Spleen (tissue), 11 donors: ENCODE data around the gene SPTLC3. TPM values are rescaled to one million over a fixed set of nuclear protein-coding genes. Genes with fewer than 3 reads are reported as not detected.

ENCODE experiments used
- DNase-seq: peaks from one replicate; pipeline ENCODE4 v3.0.0-alpha.2; 2020
- H3K27ac ChIP-seq, 8 donors: fragments of 200-600 bp; sonication (generic) in 7 of 8; 1 replicate in 4 of 8; 2 replicates in 4 of 8; pipeline versions ENCODE4 v1.5.0 to v1.8.0; 2016 to 2021; ENCODE audit warnings: inconsistent platforms in 4 of 8, mild to moderate bottlenecking in 4 of 8, moderate library complexity in 1 of 8
- H3K27me3 ChIP-seq, 7 donors: fragments of 200-600 bp; sonication (generic) in 6 of 7; replicated peaks in 1 of 7; 1 replicate in 4 of 7; 2 replicates in 3 of 7; pipeline versions ENCODE4 v1.5.0 to v1.8.0; 2016 to 2021; ENCODE audit warnings: inconsistent platforms in 3 of 7, mild to moderate bottlenecking in 1 of 7
- H3K36me3 ChIP-seq, 6 donors: fragments of 200-600 bp; sonication (generic) in 5 of 6; 1 replicate in 4 of 6; 2 replicates in 2 of 6; pipeline versions ENCODE4 v1.5.0 to v1.8.0; 2016 to 2021; ENCODE audit warnings: inconsistent platforms in 2 of 6
- H3K4me1 ChIP-seq, 6 donors: fragments of 200-600 bp; sonication (generic) in 5 of 6; 1 replicate in 3 of 6; 2 replicates in 3 of 6; pipeline versions ENCODE4 v1.5.0 to v1.8.0; 2016 to 2021; ENCODE audit warnings: inconsistent platforms in 3 of 6
- H3K4me3 ChIP-seq, 8 donors: fragments of 200-600 bp; sonication (generic) in 7 of 8; 1 replicate in 4 of 8; 2 replicates in 4 of 8; pipeline versions ENCODE4 v1.5.0 to v1.8.0; 2016 to 2021; ENCODE audit warnings: inconsistent platforms in 4 of 8, mild to moderate bottlenecking in 4 of 8, moderate library complexity in 2 of 8
- H3K9me3 ChIP-seq, 8 donors: fragments of 200-600 bp; sonication (generic) in 7 of 8; 1 replicate in 4 of 8; 2 replicates in 4 of 8; pipeline versions ENCODE4 v1.5.0 to v1.8.0; 2016 to 2021; ENCODE audit warnings: inconsistent platforms in 4 of 8
- CTCF ChIP-seq, 11 experiments: fragments of 200-600 bp in 7 of 11; fragments of 450-650 bp in 4 of 11; sonication (generic) in 4 of 11; IDR thresholded peaks in 8 of 11; conservative IDR thresholded peaks in 3 of 11; 1 replicate in 7 of 11; 2 replicates in 4 of 11; pipeline versions ENCODE4 v1.4.0 to v1.8.0; 2016 to 2021; ENCODE audit warnings: antibody characterized with exemption in 11 of 11, inconsistent platforms in 4 of 11, mild to moderate bottlenecking in 1 of 11
- POLR2A ChIP-seq, 3 donors: fragments of 450-650 bp; IDR thresholded peaks; one replicate each; pipeline ENCODE4 v1.5.1; 2017; ENCODE audit warnings: antibody characterized with exemption in 3 of 3, mild to moderate bottlenecking in 1 of 3
- POLR2AphosphoS5 ChIP-seq, 3 donors: sonication (generic); formaldehyde crosslinking; IDR thresholded peaks; one replicate each; pipeline ENCODE4 v1.5.1; 2017; ENCODE audit warnings: antibody characterized with exemption in 3 of 3
- WGBS, 5 donors: extraction: QIAGEN DNeasy Blood & Tissue Kit in 3 of 5; methylation state at CpG; one replicate each; pipeline versions ENCODE4 v1.1.5 to v1.1.7; 2013 to 2018; 5-methylcytosine and 5-hydroxymethylcytosine counted together
- intact Hi-C: fragments of 100-400 bp; cut with DNase I; formaldehyde crosslinking; loops from one replicate; pipeline ENCODE4 v1.15.0; 2023; ENCODE audit warnings: low total_unique reads
- polyA plus RNA-seq, 3 donors: library from polyadenylated mRNA; stranded (reverse); fragments of 200-250 nt; gene quantifications; one replicate each; pipeline ENCODE4 v1.2.1, GENCODE V29; 2013
- total RNA-seq, 7 donors: library from RNA; depleted of rRNA in 3 of 7; stranded (reverse); fragments of >200 nt in 3 of 7; fragmentation: NEBNext Ultra II Directional in 4 of 7; extraction: Animal tissue kit (Norgen Biotek cat#: 25700) in 4 of 7; gene quantifications; one replicate each; pipeline versions ENCODE4 v1.1.0 to v1.2.1, GENCODE V29; 2016 to 2021
- donor health status: healthy with polysubstance abuse.
- donor health status: DM: no; HTN: no; CAD: no; lungs with moderate emphysema.
- donor health status: DM: no; HTN: no; CAD: no.
- donor health status: Bipolar disorder and iron deficiency.
- donor health status: healthy.
- donor health status: DM: no; HTN: no; CAD: no.
- donor health status: DM: yes; HTN: yes; CAD: no.

Gene SPTLC3
- total and polyA plus RNA-seq, 10 donors: 0.50 to 12.3 (median 3.7) TPM

DNA sequence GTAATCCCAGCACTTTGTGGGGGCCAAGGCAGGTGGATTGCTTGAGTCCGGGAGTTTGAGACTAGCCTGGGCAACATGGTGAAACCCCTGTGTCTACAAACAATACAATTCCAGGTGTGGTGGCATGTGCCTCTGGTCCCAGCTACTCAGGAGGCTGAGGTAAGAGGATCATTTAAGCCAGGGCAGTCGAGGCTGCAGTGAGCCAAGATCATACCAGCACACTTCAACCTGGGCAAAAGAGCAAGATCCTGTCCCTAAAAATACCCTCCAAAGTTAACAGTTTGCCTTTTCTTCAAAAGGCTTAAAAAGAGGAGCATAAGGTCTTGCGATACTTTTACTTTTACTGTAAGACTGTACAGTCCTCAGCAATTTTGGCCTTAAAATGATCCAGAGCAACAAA is 10.7 kb upstream of the SPTLC3 start:
- H3K9me3 ChIP-seq: no peaks in the 10 kb centered on the region
- no peaks in the 10 kb centered on the region for H3K36me3 ChIP-seq
- WGBS, 5 donors: 74 to 91% (median 85%) methylated on average over 3 of the region's 3 CpGs
- H3K4me3 ChIP-seq: no peak overlapping the region
- H3K4me1 ChIP-seq: no peaks in the 10 kb centered on the region
- no peak for DNase-seq
- H3K27ac ChIP-seq: no peak overlapping the region
- intact Hi-C loops: no loop called here
- TF ChIP-seq CTCF (IDR thresholded peaks at IDR 0.05 in 8 of 11, conservative IDR thresholded peaks at IDR 0.05 in 3 of 11) (no peak), POLR2A (IDR thresholded peaks at IDR 0.05) (no peak), POLR2AphosphoS5 (IDR thresholded peaks at IDR 0.05) (no peak)
- no peaks in the 10 kb centered on the region for H3K27me3 ChIP-seq

DNA sequence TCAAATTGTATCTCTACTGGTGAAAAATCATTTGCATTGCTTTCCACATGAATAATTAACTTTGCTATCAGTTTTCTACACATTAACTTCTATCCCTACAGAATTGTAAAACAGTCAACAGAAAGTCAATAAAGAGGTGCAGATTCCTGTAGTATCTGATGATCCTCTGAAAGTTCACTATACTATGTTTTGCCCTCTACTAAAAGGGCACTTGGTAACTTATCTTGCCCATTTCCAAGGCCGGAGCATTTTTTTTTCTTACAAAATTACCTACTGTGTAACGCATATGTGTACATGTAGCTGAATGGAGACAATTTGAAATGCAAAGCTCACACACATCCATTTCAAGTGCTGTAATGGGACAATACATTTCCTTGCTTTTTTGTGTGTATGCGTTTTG is 9.6 kb upstream of the SPTLC3 start:
- TF ChIP-seq CTCF (IDR thresholded peaks at IDR 0.05 in 8 of 11, conservative IDR thresholded peaks at IDR 0.05 in 3 of 11): no peak
- DNase-seq: no peak
- intact Hi-C loops: no loop called here
- H3K27me3 ChIP-seq: no peaks in the 10 kb centered on the region
- 87 to 93% (median 91%) methylated on average over 3 of the region's 3 CpGs for WGBS, 5 donors
- H3K9me3 ChIP-seq: no peaks in the 10 kb centered on the region
- H3K4me1 ChIP-seq: no peaks in the 10 kb centered on the region
- H3K36me3 ChIP-seq: no peaks in the 10 kb centered on the region
- H3K4me3 ChIP-seq: no peak overlapping the region
- H3K27ac ChIP-seq: no peak overlapping the region

GRCh38 chr20:13002251-13002650 is 6.5 kb upstream of the SPTLC3 start:
- no peak for TF ChIP-seq POLR2AphosphoS5 (IDR thresholded peaks at IDR 0.05)
- no peak for TF ChIP-seq CTCF (IDR thresholded peaks at IDR 0.05 in 8 of 11, conservative IDR thresholded peaks at IDR 0.05 in 3 of 11)
- TF ChIP-seq POLR2A (IDR thresholded peaks at IDR 0.05): no peak
- Histone ChIP-seq H3K27me3 (no peaks in the 10 kb centered on the region), H3K36me3 (no peaks in the 10 kb centered on the region), H3K27ac (no peak overlapping the region), H3K4me3 (no peak overlapping the region), H3K4me1 (no peaks in the 10 kb centered on the region), H3K9me3 (no peaks in the 10 kb centered on the region)
- DNase-seq: no peak
- WGBS, 5 donors: 83 to 86% (median 85%) methylated on average over 5 of the region's 5 CpGs
- intact Hi-C loops: no loop called here

- WGBS, 5 donors: 46 to 89% (median 58%) methylated on average over 3 of the region's 3 CpGs
- no peaks in the 10 kb centered on the region for H3K27me3 ChIP-seq
- no peak overlapping the region for H3K27ac ChIP-seq
- H3K9me3 ChIP-seq: no peaks in the 10 kb centered on the region
- no peak overlapping the region for H3K4me3 ChIP-seq
- intact Hi-C loops: no loop called here
- H3K36me3 ChIP-seq: no peaks in the 10 kb centered on the region
- DNase-seq: no peak
- peaks cover 0 to 22% (median 15%) of the 10 kb centered on the region in 6 donors for H3K4me1 ChIP-seq
- TF ChIP-seq POLR2A (IDR thresholded peaks at IDR 0.05) (no peak), CTCF (IDR thresholded peaks at IDR 0.05 in 8 of 11, conservative IDR thresholded peaks at IDR 0.05 in 3 of 11) (no peak), POLR2AphosphoS5 (IDR thresholded peaks at IDR 0.05) (no peak)
Observed at GRCh38 chr20:13006825-13007224, 1.9 kb upstream of the SPTLC3 start.
